ENCODE data around the gene STARD10. TPM values are rescaled to one million over a fixed set of nuclear protein-coding genes. Genes with fewer than 3 reads are reported as not detected.
A peak's percentile ranks its signal among the peaks of the same experiment; 100 is the strongest.

STARD10 gene
- total RNA-seq, 6 experiments from 2014 or later = 10.8 to 16.9 (median 15.8) TPM

DNA sequence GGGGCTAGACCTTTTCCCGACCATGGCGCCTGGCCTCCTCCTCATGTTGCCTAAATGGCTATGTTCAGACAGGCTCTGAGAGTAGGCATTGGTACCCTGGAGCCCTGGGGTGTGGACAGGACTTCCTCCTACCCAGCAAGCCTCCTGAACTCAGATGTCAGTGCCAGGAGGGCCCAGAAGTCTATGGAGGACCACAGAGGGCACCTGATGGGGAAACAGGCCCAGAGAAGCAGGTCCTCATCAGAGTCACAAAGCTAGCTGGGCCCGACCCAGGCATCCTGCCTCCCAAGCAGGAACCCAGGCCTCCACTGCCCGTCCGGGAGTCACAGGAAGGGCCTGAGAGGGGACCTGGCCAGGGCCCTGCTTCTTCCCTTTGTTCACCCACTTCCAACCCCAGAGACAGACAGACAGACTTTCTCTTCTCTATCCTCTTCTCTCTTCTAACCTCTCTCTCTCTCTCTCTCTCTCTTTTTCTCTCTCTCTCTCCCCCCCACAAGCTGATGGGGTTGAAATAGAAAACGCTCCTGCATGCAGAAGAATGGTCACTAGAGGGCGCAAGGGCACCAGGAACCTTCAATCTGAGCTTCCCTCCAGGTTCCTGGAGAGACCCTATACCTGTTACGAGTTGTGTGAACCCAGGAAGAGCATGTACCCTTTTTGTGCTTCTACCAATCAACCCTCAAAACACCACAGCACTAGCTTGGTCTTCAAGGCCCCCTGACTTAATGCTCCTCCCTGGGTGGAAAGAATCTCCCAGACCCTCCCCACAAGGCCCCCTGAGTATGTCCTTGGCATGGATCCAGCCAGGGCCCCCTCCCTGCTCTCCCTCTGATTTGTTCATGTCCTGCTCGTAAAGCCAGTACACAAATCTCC lies 68.8 kb downstream of the STARD10 start:
- peaks cover 7% of the 10 kb centered on the region; the same call in 1 of the 2 replicates for H3K36me3 Mint-ChIP-seq (ENCODE audit: low read depth)
- H3K27ac Mint-ChIP-seq = peak overlapping the region; percentile 37
- H3K9me3 Mint-ChIP-seq = no peaks in the 10 kb centered on the region
- TF ChIP-seq, protein P1, sequence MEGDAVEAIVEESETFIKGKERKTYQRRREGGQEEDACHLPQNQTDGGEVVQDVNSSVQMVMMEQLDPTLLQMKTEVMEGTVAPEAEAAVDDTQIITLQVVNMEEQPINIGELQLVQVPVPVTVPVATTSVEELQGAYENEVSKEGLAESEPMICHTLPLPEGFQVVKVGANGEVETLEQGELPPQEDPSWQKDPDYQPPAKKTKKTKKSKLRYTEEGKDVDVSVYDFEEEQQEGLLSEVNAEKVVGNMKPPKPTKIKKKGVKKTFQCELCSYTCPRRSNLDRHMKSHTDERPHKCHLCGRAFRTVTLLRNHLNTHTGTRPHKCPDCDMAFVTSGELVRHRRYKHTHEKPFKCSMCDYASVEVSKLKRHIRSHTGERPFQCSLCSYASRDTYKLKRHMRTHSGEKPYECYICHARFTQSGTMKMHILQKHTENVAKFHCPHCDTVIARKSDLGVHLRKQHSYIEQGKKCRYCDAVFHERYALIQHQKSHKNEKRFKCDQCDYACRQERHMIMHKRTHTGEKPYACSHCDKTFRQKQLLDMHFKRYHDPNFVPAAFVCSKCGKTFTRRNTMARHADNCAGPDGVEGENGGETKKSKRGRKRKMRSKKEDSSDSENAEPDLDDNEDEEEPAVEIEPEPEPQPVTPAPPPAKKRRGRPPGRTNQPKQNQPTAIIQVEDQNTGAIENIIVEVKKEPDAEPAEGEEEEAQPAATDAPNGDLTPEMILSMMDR (IDR thresholded peaks at IDR 0.05) = peak; percentile 93
- peak; percentile 68 for DNase-seq
- H3K27me3 Mint-ChIP-seq (ENCODE audit: insufficient read depth) = no peaks in the 10 kb centered on the region
- H3K4me3 Mint-ChIP-seq = no peak overlapping the region
- H3K4me1 Mint-ChIP-seq (ENCODE audit: low read depth) = peaks cover 50% of the 10 kb centered on the region

DNA sequence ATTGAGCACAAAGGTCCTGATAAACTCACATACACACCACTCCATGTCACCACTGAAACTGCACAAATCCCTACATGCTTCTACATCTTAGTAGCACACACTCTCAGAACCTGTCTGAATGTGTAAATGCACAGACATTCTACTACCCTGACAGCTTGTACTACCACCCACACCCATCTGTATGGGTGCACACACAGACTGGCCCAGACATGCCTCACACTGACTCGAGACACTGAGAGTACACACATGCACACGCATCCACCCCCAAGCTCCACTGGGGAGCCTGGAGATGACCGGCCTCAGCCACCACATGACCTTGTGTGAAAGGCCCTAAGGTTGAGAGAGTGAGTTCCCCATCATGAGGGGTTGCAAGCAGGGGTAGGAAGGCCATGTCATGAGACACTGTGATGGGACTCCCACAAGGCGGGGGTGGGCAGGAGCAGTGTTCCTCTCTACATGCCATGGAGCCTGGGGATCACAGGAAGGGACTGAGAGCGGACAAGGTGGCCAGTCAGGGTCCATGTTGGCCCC lies 69.8 kb downstream of the STARD10 start:
- Mint-ChIP-seq H3K4me1 (ENCODE audit: low read depth) (peaks cover 60% of the 10 kb centered on the region), H3K4me3 (no peak overlapping the region), H3K27ac (peak overlapping the region; percentile 58)

DNA sequence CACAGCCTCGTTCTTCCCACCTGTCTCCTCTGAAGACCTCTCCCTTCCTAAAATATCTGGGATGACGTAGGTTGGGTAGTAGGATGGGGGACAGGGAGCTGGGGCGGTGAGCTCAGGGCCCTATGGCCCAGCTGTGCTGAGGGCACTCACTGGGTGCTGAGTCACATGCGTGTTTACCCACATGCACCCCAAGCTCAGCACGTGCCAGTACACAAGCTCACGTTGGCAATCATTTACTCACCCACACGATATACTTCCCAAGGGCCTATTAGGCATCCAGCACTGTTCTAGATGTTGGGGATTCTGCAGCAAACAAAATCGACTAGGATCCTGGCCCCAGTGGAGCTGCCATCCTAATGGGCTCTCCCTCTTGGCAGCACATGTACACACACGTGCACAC lies 70.3 kb downstream of the STARD10 start:
- TF ChIP-seq, protein P1 (IDR thresholded peaks at IDR 0.05) = no peak
- no peaks in the 10 kb centered on the region for H3K9me3 Mint-ChIP-seq
- H3K4me1 Mint-ChIP-seq (ENCODE audit: low read depth) = peaks cover 64% of the 10 kb centered on the region
- H3K36me3 Mint-ChIP-seq (ENCODE audit: low read depth) = 0 out of 2 replicates have a peak, but pooled peaks cover under 1% of the 10 kb centered on the region
- H3K4me3 Mint-ChIP-seq = no peak overlapping the region
- H3K27me3 Mint-ChIP-seq (ENCODE audit: insufficient read depth) = peaks cover under 1% of the 10 kb centered on the region; the same call in 1 of the 2 replicates
- no peak for DNase-seq
- peak overlapping the region; percentile 58 for H3K27ac Mint-ChIP-seq

More for the DNA sequence above, 69.8 kb downstream of the STARD10 start:
- DNase-seq = no peak
- Mint-ChIP-seq H3K9me3 (no peaks in the 10 kb centered on the region), H3K27me3 (ENCODE audit: insufficient read depth) (no peaks in the 10 kb centered on the region; the same call in 1 of the 2 replicates), H3K36me3 (ENCODE audit: low read depth) (peaks cover 6% of the 10 kb centered on the region; the same call in 1 of the 2 replicates)
- TF ChIP-seq, protein P1 (IDR thresholded peaks at IDR 0.05) = no peak

DNA sequence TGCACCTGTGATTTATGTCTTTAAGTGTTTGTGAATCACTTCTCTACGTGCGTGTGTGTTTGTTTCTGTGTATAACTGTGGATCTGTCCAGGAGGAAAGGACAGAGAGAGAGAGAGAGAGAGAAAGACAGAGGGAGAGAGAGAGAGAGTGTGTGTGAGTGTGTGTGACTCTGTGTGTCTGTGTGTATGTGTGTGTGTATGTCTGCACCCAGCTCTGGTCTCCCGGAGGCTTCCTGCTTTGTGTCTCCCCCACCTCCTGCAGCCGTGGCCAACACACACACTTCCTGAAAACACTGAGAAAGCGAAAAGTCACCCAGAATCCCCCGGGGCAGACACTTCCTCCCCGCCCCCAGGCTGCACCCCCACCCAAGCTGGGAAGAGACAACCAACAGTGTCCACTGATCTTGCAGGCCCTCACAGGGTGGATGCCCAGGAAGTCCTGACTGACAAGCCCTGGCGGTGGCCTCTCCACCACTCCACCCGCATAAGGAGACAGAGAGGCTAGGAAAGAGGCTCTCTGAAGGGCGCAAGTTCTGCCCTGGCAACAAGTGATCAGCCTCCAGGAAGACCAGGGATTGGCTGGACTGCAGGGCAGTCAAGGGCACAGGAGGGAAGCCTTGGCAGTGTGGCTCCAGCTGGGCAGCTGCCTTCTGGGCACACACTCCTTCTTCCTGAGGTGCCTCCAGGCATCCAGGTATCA lies 71.6 kb downstream of the STARD10 start:
- Mint-ChIP-seq H3K4me1 (ENCODE audit: low read depth) (peaks cover 56% of the 10 kb centered on the region), H3K27ac (peak overlapping the region; percentile 88), H3K9me3 (no peaks in the 10 kb centered on the region), H3K27me3 (ENCODE audit: insufficient read depth) (peaks cover 4% of the 10 kb centered on the region), H3K4me3 (peak overlapping the region; percentile 90), H3K36me3 (ENCODE audit: low read depth) (no peaks in the 10 kb centered on the region)
- TF ChIP-seq, protein P1 (IDR thresholded peaks at IDR 0.05) = no peak
- DNase-seq = peak; percentile 86

DNA sequence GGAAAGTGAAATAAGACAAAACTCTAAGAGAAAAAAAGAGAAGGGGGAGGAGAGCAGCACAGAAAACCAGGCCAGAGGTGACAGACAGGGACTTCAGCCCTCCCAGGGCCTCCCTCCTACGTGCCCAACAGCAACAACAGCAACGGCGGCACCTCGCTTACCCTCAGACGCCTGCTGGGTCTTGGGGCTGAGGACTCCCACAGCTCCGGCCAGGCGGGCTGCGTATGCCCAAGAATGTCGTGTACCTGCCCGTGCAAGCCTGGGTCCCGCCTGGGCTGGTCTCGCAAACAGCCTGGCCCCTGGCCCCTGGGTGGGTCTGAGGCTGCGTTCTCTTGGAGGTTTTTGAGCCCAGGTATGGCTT lies 72.2 kb downstream of the STARD10 start:
- Mint-ChIP-seq H3K4me3 (peak overlapping the region; percentile 90), H3K27ac (peak overlapping the region; percentile 88), H3K27me3 (ENCODE audit: insufficient read depth) (peaks cover 4% of the 10 kb centered on the region), H3K36me3 (ENCODE audit: low read depth) (no peaks in the 10 kb centered on the region), H3K9me3 (no peaks in the 10 kb centered on the region), H3K4me1 (ENCODE audit: low read depth) (peaks cover 56% of the 10 kb centered on the region)
- no peak for DNase-seq
- TF ChIP-seq, protein P1 (IDR thresholded peaks at IDR 0.05) = no peak
